Measurements from ENCODE around the gene PANK4. TPM values are rescaled to one million over a fixed set of nuclear protein-coding genes. Genes with fewer than 3 reads are reported as not detected.

The PANK4 gene
- total and polyA plus RNA-seq, 2 experiments from 2014 or later: 18.5 to 21.3 TPM

DNA sequence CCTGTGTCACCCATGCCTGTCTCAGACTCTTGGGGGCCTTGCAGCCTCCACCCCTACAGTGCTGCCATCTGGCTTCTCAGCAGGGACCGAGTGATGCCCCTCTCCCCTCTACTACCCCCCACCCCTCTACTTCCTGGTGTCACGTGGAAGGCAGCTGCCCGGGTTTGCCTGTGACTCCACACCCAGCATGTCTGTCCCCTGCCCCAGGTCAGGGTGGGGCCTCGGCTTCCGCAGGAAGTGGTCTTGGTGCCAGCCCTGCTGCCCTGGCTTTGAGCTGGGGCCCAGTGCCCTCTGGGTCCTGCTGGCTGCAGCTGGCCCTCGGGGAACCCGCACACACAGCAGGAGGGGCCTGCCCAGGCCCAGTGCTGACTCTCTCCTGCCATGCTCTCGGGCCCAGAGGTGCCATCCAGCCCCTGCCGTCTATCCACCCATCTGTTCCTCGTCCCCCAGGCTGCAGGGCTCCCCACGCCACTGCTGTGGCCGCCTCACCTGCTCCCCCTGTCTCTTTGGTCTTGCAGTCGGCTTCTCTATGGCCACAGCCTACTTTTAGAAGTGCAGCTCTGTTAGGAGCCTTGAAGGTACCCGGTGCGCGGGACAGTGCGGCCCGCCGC is 26.3 kb downstream of the PANK4 start:
- TF ChIP-seq EZH2phosphoT487 (IDR thresholded peaks at IDR 0.05; ENCODE audit: low read depth, severe bottlenecking, unreplicated experiment) (no peak), EZH2 (IDR thresholded peaks at IDR 0.05; ENCODE audit: borderline replicate concordance) (no peak)
- TF ChIP-seq, protein P1, sequence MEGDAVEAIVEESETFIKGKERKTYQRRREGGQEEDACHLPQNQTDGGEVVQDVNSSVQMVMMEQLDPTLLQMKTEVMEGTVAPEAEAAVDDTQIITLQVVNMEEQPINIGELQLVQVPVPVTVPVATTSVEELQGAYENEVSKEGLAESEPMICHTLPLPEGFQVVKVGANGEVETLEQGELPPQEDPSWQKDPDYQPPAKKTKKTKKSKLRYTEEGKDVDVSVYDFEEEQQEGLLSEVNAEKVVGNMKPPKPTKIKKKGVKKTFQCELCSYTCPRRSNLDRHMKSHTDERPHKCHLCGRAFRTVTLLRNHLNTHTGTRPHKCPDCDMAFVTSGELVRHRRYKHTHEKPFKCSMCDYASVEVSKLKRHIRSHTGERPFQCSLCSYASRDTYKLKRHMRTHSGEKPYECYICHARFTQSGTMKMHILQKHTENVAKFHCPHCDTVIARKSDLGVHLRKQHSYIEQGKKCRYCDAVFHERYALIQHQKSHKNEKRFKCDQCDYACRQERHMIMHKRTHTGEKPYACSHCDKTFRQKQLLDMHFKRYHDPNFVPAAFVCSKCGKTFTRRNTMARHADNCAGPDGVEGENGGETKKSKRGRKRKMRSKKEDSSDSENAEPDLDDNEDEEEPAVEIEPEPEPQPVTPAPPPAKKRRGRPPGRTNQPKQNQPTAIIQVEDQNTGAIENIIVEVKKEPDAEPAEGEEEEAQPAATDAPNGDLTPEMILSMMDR (IDR thresholded peaks at IDR 0.05; ENCODE audit: poor library complexity): no peak
- Histone ChIP-seq H3K9me2 (replicated peaks; ENCODE audit: insufficient read depth) (no peaks in the 10 kb centered on the region), H4K20me1 (ENCODE audit: insufficient read depth, poor library complexity, severe bottlenecking) (no peaks in the 10 kb centered on the region), H3K79me2 (no peaks in the 10 kb centered on the region), H3K27me3 (no peaks in the 10 kb centered on the region), H3K9me3 (ENCODE audit: low read depth) (no peaks in the 10 kb centered on the region), H3K4me1 (ENCODE audit: insufficient read depth) (peaks cover 6% of the 10 kb centered on the region), H3K36me3 (replicated peaks; ENCODE audit: insufficient read depth, low read depth) (no peaks in the 10 kb centered on the region), H3K4me2 (no peak overlapping the region), H2AFZ (no peak overlapping the region), H3K4me3 (no peak overlapping the region), H3K27ac (no peak overlapping the region)
- WGBS (ENCODE audit: low lambda C conversion rate, missing lambda C conversion rate): 86% methylated on average over 16 of the region's 19 CpGs
- no peak for DNase-seq (ENCODE audit: low spot score)

DNA sequence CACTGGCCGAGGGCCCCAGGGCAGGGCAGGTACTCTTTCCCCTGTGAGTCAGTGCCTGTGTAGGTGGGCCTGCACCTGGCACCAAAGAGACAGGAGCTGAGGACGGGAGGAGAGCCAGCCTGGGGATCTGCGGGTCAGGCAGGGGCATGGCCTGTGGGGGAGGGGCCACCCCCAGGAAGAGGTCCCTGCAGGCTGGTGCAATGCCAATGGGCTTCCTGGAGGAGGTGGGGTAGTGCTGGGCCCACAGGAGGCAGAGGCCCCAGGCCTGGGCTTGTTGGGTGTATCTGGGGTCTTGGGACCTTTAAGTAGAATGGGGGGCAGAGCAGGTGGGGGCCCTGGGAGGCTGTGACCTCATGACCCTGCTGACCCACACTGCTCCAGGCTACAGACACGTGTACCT is 27.1 kb downstream of the PANK4 start:
- TF ChIP-seq EZH2 (IDR thresholded peaks at IDR 0.05; ENCODE audit: borderline replicate concordance): no peak
- H3K79me2 ChIP-seq: no peaks in the 10 kb centered on the region
- no peak for DNase-seq (ENCODE audit: low spot score)
- no peaks in the 10 kb centered on the region for H3K36me3 ChIP-seq (replicated peaks; ENCODE audit: insufficient read depth, low read depth)
- H3K9me2 ChIP-seq (replicated peaks; ENCODE audit: insufficient read depth): no peaks in the 10 kb centered on the region
- H3K4me1 ChIP-seq (ENCODE audit: insufficient read depth): peaks cover 5% of the 10 kb centered on the region
- WGBS (ENCODE audit: low lambda C conversion rate, missing lambda C conversion rate): 85% methylated on average over 4 of the region's 4 CpGs
- no peak overlapping the region for H3K4me2 ChIP-seq
- no peak overlapping the region for H3K27ac ChIP-seq
- H3K9me3 ChIP-seq (ENCODE audit: low read depth): no peaks in the 10 kb centered on the region
- no peak overlapping the region for H2AFZ ChIP-seq
- no peak overlapping the region for H3K4me3 ChIP-seq
- no peaks in the 10 kb centered on the region for H4K20me1 ChIP-seq (ENCODE audit: insufficient read depth, poor library complexity, severe bottlenecking)
- no peaks in the 10 kb centered on the region for H3K27me3 ChIP-seq

DNA sequence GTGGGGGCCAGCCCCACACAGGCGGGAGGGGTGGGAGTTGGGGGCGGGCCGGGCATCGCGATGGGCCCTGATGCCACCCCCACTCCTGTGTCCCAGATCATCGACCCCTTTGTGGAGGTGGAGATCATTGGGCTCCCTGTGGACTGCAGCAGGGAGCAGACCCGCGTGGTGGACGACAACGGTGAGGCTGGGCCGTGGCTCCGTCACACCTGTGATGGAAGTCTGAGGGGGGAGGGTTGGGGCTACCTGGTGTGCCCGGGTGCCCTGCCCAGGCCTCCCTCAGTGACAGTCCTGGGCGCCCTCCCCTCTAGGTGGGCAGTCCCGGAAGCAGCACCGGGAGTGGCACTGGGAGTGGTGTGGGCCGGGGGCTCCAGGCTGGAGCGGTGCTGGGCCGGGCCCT is 27.7 kb downstream of the PANK4 start:
- Histone ChIP-seq H3K9me2 (replicated peaks; ENCODE audit: insufficient read depth) (no peaks in the 10 kb centered on the region), H3K27ac (no peak overlapping the region), H3K4me3 (no peak overlapping the region), H3K4me2 (no peak overlapping the region), H4K20me1 (ENCODE audit: insufficient read depth, poor library complexity, severe bottlenecking) (no peaks in the 10 kb centered on the region), H3K36me3 (replicated peaks; ENCODE audit: insufficient read depth, low read depth) (no peaks in the 10 kb centered on the region), H3K27me3 (no peaks in the 10 kb centered on the region), H3K9me3 (ENCODE audit: low read depth) (no peaks in the 10 kb centered on the region), H2AFZ (no peak overlapping the region), H3K4me1 (ENCODE audit: insufficient read depth) (peaks cover 5% of the 10 kb centered on the region), H3K79me2 (no peaks in the 10 kb centered on the region)
- no peak for DNase-seq (ENCODE audit: low spot score)
- WGBS (ENCODE audit: low lambda C conversion rate, missing lambda C conversion rate): 83% methylated on average over 13 of the region's 19 CpGs
- no peak for TF ChIP-seq EZH2 (IDR thresholded peaks at IDR 0.05; ENCODE audit: borderline replicate concordance)
- TF ChIP-seq, protein P1 (IDR thresholded peaks at IDR 0.05; ENCODE audit: poor library complexity): no peak
- no peak for TF ChIP-seq EZH2phosphoT487 (IDR thresholded peaks at IDR 0.05; ENCODE audit: low read depth, severe bottlenecking, unreplicated experiment)

DNA sequence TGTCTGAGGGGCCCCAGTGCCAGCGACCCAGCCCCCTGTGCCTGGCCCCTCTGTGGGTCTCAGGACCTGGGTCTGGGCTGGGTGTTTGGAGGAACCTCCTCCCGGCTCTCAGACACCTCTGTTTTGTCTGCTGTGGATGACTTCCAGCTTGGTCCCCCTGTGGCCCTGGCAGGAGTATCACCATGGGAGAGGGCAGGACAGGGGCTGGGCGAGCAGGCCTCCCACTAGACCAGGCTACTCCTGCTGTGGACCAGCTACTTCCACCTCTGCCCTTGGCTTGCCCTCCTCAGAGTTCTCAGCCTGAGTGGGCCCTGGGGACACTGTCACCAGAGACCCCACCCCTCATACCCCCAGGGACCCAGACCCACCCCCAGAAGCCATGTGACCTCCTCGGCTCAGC is 28.5 kb downstream of the PANK4 start:
- Histone ChIP-seq H3K4me3 (no peak overlapping the region), H3K79me2 (no peaks in the 10 kb centered on the region), H3K27ac (no peak overlapping the region), H3K36me3 (replicated peaks; ENCODE audit: insufficient read depth, low read depth) (no peaks in the 10 kb centered on the region), H3K27me3 (no peaks in the 10 kb centered on the region), H3K4me2 (no peak overlapping the region), H2AFZ (no peak overlapping the region), H3K9me3 (ENCODE audit: low read depth) (no peaks in the 10 kb centered on the region), H3K9me2 (replicated peaks; ENCODE audit: insufficient read depth) (no peaks in the 10 kb centered on the region), H4K20me1 (ENCODE audit: insufficient read depth, poor library complexity, severe bottlenecking) (no peaks in the 10 kb centered on the region), H3K4me1 (ENCODE audit: insufficient read depth) (peaks cover 5% of the 10 kb centered on the region)
- no peak for DNase-seq (ENCODE audit: low spot score)
- WGBS (ENCODE audit: low lambda C conversion rate, missing lambda C conversion rate): 69% methylated on average over 3 of the region's 4 CpGs
- no peak for TF ChIP-seq EZH2 (IDR thresholded peaks at IDR 0.05; ENCODE audit: borderline replicate concordance)
- TF ChIP-seq EZH2phosphoT487 (IDR thresholded peaks at IDR 0.05; ENCODE audit: low read depth, severe bottlenecking, unreplicated experiment): no peak
- TF ChIP-seq, protein P1 (IDR thresholded peaks at IDR 0.05; ENCODE audit: poor library complexity): no peak
